Measurements from ENCODE around the gene KLC1. TPM values are rescaled to one million over a fixed set of nuclear protein-coding genes. Genes with fewer than 3 reads are reported as not detected.

KLC1 gene
- total RNA-seq = 100 to 1,000 TPM; 152 to 160 TPM

DNA sequence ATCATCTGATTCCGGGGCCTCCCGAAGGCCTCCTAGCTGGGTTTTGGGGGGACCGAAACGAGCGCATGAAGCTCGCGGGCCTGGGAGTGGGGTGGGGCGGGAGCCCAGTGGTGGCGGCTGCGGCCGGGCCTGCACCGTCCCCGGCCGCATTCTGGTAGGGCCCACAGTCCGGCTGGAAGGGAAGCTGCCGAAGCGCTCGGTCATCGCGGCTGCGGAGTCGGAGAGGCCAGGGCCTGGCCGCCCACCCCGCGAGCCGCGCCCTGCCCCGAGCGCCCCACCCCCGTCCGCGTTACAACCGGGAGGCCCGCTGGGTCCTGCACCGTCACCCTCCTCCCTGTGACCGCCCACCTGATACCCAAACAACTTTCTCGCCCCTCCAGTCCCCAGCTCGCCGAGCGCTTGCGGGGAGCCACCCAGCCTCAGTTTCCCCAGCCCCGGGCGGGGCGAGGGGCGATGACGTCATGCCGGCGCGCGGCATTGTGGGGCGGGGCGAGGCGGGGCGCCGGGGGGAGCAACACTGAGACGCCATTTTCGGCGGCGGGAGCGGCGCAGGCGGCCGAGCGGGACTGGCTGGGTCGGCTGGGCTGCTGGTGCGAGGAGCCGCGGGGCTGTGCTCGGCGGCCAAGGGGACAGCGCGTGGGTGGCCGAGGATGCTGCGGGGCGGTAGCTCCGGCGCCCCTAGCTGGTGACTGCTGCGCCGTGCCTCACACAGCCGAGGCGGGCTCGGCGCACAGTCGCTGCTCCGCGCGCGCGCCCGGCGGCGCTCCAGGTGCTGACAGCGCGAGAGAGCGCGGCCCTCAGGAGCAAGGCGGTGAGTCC is at the start of gene KLC1:
Gene KLC1 (plus strand): TSS at position 528 of the 819 bp plus-strand sequence. CDS start 25,354 bp downstream, outside the sequence.
- CTCF ChIA-PET = interaction anchor here (2.0 kb wide), 1 partner anchor 21 kb away, joined by 4 read pairs; no protein-coding TSS in a partner anchor

DNA sequence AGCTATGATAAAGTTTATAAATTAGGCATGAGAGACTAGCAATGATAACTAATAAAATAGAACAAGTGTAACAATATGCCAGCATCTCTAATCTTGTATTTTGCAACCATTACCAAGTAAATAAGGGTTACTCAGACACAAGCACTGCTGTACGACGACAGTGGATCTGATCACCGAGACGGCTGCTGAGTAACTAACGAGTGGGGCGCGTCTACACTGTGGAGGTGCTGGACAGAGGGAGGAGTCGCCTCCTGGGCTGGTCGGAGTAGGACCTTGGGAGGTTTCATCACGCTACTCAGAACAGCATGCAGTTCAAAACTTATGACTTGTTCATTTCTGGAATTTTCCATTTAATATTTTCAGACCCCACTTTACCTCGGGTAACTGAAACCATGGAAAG is 47.8 kb upstream of the KLC1 start:
- DNase-seq = no peak
- Mint-ChIP-seq H3K36me3 (ENCODE audit: low read depth) (peaks cover 9% of the 10 kb centered on the region), H3K27me3 (no peaks in the 10 kb centered on the region), H3K9me3 (no peaks in the 10 kb centered on the region), H3K4me1 (no peaks in the 10 kb centered on the region), H3K27ac (no peak overlapping the region), H3K4me3 (no peak overlapping the region)
- CTCF ChIA-PET = interaction anchor here (0.6 to 0.7 kb wide), 2 partner anchors 26 to 113 kb away, joined by 4 read pairs; no protein-coding TSS in a partner anchor
- POLR2A ChIA-PET = no interaction called here

More for the DNA sequence above, at the start of gene KLC1:
- no peaks in the 10 kb centered on the region for H3K27me3 Mint-ChIP-seq
- H3K4me3 Mint-ChIP-seq = peak within 1 kb of the TSS; percentile 88
- H3K36me3 Mint-ChIP-seq (ENCODE audit: low read depth) = peaks cover 12% of the 10 kb centered on the region
- peak within 1 kb of the TSS; percentile 87 for H3K27ac Mint-ChIP-seq
- H3K9me3 Mint-ChIP-seq = no peaks in the 10 kb centered on the region
- POLR2A ChIA-PET = interaction anchor here (0.7 to 4.3 kb wide), 11 partner anchors 10 to 1124 kb away, joined by 3 to 26 read pairs (median 4); partner anchors contain the start of genes BAG5, SIVA1, XRCC3 and ZFYVE21
- peak; percentile 86 for DNase-seq
- H3K4me1 Mint-ChIP-seq = peaks cover 49% of the 10 kb centered on the region

GRCh38 chr14:103581954-103582703 is 46.9 kb upstream of the KLC1 start:
- Mint-ChIP-seq H3K36me3 (ENCODE audit: low read depth) (peaks cover 9% of the 10 kb centered on the region), H3K27me3 (no peaks in the 10 kb centered on the region), H3K9me3 (no peaks in the 10 kb centered on the region), H3K4me3 (no peak overlapping the region), H3K4me1 (peaks cover 1% of the 10 kb centered on the region), H3K27ac (no peak overlapping the region)
- ChIA-PET POLR2A (no interaction called here), CTCF (interaction anchor here (0.6 kb wide), 1 partner anchor 112 kb away, joined by 4 read pairs; no protein-coding TSS in a partner anchor)
- no peak for DNase-seq

GRCh38 chr14:103584326-103584915 is 44.6 kb upstream of the KLC1 start:
- no peak for DNase-seq
- H3K27me3 Mint-ChIP-seq = no peaks in the 10 kb centered on the region
- no peak overlapping the region for H3K4me3 Mint-ChIP-seq
- H3K9me3 Mint-ChIP-seq = no peaks in the 10 kb centered on the region
- H3K4me1 Mint-ChIP-seq = peaks cover 1% of the 10 kb centered on the region
- ChIA-PET CTCF (interaction anchor here (0.9 kb wide), 1 partner anchor 10 kb away, joined by 3 read pairs; no protein-coding TSS in a partner anchor), POLR2A (interaction anchor here (1.0 kb wide), 1 partner anchor 10 kb away, joined by 3 read pairs; no protein-coding TSS in a partner anchor)
- peaks cover 3% of the 10 kb centered on the region for H3K36me3 Mint-ChIP-seq (ENCODE audit: low read depth)
- H3K27ac Mint-ChIP-seq = no peak overlapping the region

- H3K9me3 Mint-ChIP-seq = no peaks in the 10 kb centered on the region
- H3K36me3 Mint-ChIP-seq (ENCODE audit: low read depth) = no peaks in the 10 kb centered on the region
- ChIA-PET CTCF (interaction anchor here (0.7 kb wide), 1 partner anchor 30 kb away, joined by 3 read pairs; no protein-coding TSS in a partner anchor), POLR2A (interaction anchor here (1.3 kb wide), 1 partner anchor 9 kb away, joined by 3 read pairs; no protein-coding TSS in a partner anchor)
- H3K27ac Mint-ChIP-seq = peak overlapping the region; percentile 26
- peaks cover 12% of the 10 kb centered on the region for H3K4me1 Mint-ChIP-seq
- DNase-seq = peak; percentile 18
- no peaks in the 10 kb centered on the region for H3K27me3 Mint-ChIP-seq
- H3K4me3 Mint-ChIP-seq = no peak overlapping the region
Observed at GRCh38 chr14:103593577-103593976, 35.4 kb upstream of the KLC1 start.

DNA sequence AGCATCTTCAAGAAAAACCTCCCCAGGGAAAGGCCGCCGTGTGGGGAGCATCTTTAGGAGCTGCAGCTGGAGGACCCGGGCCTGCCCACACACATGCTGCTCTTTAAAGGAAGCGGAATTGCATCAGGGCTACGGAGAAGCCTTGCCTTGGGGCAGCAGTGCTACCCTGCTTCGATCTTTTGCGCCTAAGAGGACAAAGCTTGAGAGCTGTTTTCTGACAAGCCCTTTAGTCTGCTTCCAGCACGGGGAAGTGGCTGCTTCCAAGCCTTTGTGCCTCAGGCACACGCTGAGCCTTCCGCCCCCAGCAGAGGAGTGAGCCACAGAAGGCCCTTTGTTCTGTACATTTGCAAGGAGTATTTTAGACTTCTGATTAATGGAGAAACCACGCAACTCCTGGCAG is 34.7 kb upstream of the KLC1 start:
- CTCF ChIA-PET = no interaction called here
- no peaks in the 10 kb centered on the region for H3K36me3 Mint-ChIP-seq (ENCODE audit: low read depth)
- H3K27me3 Mint-ChIP-seq = no peaks in the 10 kb centered on the region
- no peaks in the 10 kb centered on the region for H3K9me3 Mint-ChIP-seq
- DNase-seq = no peak
- no peak overlapping the region for H3K27ac Mint-ChIP-seq
- POLR2A ChIA-PET = interaction anchor here (1.3 kb wide), 1 partner anchor 9 kb away, joined by 3 read pairs; no protein-coding TSS in a partner anchor
- no peak overlapping the region for H3K4me3 Mint-ChIP-seq
- peaks cover 12% of the 10 kb centered on the region for H3K4me1 Mint-ChIP-seq

GRCh38 chr14:103597623-103598377 is 31.2 kb upstream of the KLC1 start:
- no peak for DNase-seq
- Mint-ChIP-seq H3K27me3 (no peaks in the 10 kb centered on the region), H3K9me3 (no peaks in the 10 kb centered on the region), H3K4me1 (peaks cover 12% of the 10 kb centered on the region), H3K36me3 (ENCODE audit: low read depth) (no peaks in the 10 kb centered on the region), H3K4me3 (no peak overlapping the region), H3K27ac (no peak overlapping the region)
- POLR2A ChIA-PET = no interaction called here
- CTCF ChIA-PET = no interaction called here

- POLR2A ChIA-PET = no interaction called here
- H3K4me3 Mint-ChIP-seq = no peak overlapping the region
- H3K27me3 Mint-ChIP-seq = peaks cover 2% of the 10 kb centered on the region
- H3K9me3 Mint-ChIP-seq = no peaks in the 10 kb centered on the region
- DNase-seq = no peak
- H3K27ac Mint-ChIP-seq = no peak overlapping the region
- H3K36me3 Mint-ChIP-seq (ENCODE audit: low read depth) = no peaks in the 10 kb centered on the region
- H3K4me1 Mint-ChIP-seq = peaks cover 4% of the 10 kb centered on the region
- CTCF ChIA-PET = no interaction called here
Observed at GRCh38 chr14:103600503-103600902, 28.5 kb upstream of the KLC1 start.

DNA sequence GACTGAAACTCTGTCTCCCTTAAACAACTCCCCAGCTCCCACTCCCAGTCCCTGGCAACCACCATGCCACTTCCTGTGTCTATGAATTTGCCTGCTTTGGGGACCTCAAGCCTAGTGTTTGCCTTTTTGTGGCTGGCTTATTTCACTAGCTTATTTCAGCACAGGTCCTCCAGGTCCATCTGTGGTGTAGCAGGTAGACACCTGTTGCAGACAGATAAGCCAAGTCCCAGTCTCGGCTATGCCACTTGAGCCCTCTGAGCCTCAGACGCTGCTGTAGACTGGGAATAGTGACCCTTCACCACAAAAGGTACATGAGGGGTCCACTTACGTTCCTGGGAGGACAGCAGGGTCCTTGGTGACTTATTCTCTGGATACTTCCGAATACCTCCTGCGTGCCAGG is 24.4 kb upstream of the KLC1 start:
- no peaks in the 10 kb centered on the region for H3K9me3 Mint-ChIP-seq
- POLR2A ChIA-PET = no interaction called here
- H3K4me3 Mint-ChIP-seq = no peak overlapping the region
- H3K27ac Mint-ChIP-seq = no peak overlapping the region
- peaks cover 26% of the 10 kb centered on the region for H3K4me1 Mint-ChIP-seq
- DNase-seq = no peak
- peaks cover 27% of the 10 kb centered on the region for H3K27me3 Mint-ChIP-seq
- CTCF ChIA-PET = no interaction called here
- peaks cover 3% of the 10 kb centered on the region for H3K36me3 Mint-ChIP-seq (ENCODE audit: low read depth)

DNA sequence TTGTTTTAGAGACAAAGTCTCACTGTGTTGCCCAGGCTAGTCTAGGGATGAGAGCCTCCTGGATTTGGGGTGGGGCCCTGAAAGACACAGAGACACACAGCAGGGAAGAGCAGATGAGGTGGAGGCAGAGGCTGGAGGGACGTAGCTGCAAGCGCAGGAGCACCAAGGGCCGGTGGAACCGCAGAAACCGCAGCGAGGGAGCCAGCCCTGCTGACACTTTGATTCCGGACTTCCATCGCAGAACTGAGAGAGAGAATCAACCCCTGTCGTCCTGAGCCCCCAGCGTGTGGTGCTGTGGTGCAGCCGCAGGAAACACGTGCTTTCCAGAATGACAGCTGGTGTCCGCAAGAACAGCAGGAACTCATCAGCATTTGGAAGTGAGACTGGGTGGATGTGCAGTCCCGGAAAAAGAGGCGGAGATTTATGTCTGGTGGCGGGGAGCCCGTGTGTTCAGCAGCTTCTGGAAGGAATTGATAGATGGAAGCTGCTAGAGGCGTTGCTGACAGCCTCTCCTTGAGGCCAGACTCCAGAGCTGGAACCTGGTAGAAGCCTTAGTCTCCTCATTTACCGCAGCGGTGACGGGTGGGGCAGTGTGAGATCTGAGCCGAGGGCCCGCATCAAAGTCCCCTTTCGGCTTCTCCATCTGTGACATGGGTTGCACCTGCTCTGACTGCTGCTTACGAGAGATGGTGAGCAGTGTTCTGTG is 21.9 kb upstream of the KLC1 start:
- peak; percentile 79 for DNase-seq
- CTCF ChIA-PET = interaction anchor here (0.9 to 1.2 kb wide), 3 partner anchors 18 to 88 kb away, joined by 3 to 4 read pairs (median 4); partner anchors contain the start of gene KLC1
- POLR2A ChIA-PET = interaction anchor here (0.9 to 1.9 kb wide), 3 partner anchors 22 to 29 kb away, joined by 3 to 11 read pairs (median 4); partner anchors contain the start of gene KLC1
- Mint-ChIP-seq H3K4me3 (peak overlapping the region; percentile 68), H3K27me3 (peaks cover 27% of the 10 kb centered on the region), H3K27ac (peak overlapping the region; percentile 23), H3K36me3 (ENCODE audit: low read depth) (peaks cover 11% of the 10 kb centered on the region), H3K4me1 (peaks cover 26% of the 10 kb centered on the region), H3K9me3 (peaks cover 11% of the 10 kb centered on the region)

GRCh38 chr14:103607822-103608221 is 21.2 kb upstream of the KLC1 start:
- Mint-ChIP-seq H3K4me3 (peak overlapping the region; percentile 68), H3K36me3 (ENCODE audit: low read depth) (peaks cover 11% of the 10 kb centered on the region), H3K27ac (no peak overlapping the region), H3K9me3 (peaks cover 11% of the 10 kb centered on the region), H3K27me3 (peaks cover 27% of the 10 kb centered on the region), H3K4me1 (peaks cover 26% of the 10 kb centered on the region)
- no peak for DNase-seq
- CTCF ChIA-PET = interaction anchor here (0.9 to 1.2 kb wide), 3 partner anchors 17 to 89 kb away, joined by 3 to 4 read pairs (median 4); partner anchors contain the start of gene KLC1
- POLR2A ChIA-PET = interaction anchor here (0.9 to 1.9 kb wide), 3 partner anchors 21 to 28 kb away, joined by 3 to 11 read pairs (median 4); partner anchors contain the start of gene KLC1
